NB4 (cell line): ENCODE results near the gene PATE2.

Experiments used
- MYC ChIP-seq: IDR thresholded peaks from 2 replicates; pipeline ENCODE4 v1.6.1; 2011; ENCODE audit warnings: low read depth, low read length
- POLR2A ChIP-seq: IDR thresholded peaks from 2 replicates; pipeline ENCODE4 v1.6.1; 2011; ENCODE audit warnings: mild to moderate bottlenecking; ENCODE audit not compliant: insufficient read length; ENCODE audit errors: extremely low read depth
- TF ChIP-seq, protein P1 (sequence below): IDR thresholded peaks from one replicate; pipeline ENCODE4 v1.5.1; 2012; ENCODE audit warnings: low read depth, low read length
- TF ChIP-seq, protein P2 (sequence below): IDR thresholded peaks from 2 replicates; pipeline ENCODE4 v1.6.1; 2011; ENCODE audit warnings: low read depth, low read length

DNA sequence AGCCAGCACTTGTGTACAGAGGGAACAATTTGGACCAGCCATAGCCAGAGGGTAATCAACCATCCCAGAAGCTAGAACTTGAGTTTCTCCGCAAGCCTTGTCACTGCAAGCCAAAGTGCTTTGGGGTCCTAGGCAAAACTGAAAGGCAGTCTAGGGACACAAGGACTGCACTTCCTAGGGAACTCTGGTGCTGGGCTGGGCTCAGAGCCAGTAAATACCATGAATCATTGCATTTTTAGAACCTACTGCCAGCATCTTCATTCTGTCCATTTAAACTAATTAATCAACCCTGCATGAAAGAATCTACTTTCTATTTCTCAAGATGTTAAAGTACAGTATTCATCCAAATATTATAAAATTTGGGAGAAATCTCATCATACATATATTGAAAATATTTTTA, 29.3 kb upstream of the PATE2 start:
- TF ChIP-seq POLR2A (no peak), MYC (no peak)
- TF ChIP-seq, protein P1, sequence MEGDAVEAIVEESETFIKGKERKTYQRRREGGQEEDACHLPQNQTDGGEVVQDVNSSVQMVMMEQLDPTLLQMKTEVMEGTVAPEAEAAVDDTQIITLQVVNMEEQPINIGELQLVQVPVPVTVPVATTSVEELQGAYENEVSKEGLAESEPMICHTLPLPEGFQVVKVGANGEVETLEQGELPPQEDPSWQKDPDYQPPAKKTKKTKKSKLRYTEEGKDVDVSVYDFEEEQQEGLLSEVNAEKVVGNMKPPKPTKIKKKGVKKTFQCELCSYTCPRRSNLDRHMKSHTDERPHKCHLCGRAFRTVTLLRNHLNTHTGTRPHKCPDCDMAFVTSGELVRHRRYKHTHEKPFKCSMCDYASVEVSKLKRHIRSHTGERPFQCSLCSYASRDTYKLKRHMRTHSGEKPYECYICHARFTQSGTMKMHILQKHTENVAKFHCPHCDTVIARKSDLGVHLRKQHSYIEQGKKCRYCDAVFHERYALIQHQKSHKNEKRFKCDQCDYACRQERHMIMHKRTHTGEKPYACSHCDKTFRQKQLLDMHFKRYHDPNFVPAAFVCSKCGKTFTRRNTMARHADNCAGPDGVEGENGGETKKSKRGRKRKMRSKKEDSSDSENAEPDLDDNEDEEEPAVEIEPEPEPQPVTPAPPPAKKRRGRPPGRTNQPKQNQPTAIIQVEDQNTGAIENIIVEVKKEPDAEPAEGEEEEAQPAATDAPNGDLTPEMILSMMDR, result no peak
- TF ChIP-seq, protein P2, sequence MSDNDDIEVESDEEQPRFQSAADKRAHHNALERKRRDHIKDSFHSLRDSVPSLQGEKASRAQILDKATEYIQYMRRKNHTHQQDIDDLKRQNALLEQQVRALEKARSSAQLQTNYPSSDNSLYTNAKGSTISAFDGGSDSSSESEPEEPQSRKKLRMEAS, result no peak
